Peyer's patch (tissue), 4 donors: ENCODE data around the gene DNAL1. TPM values are rescaled to one million over a fixed set of nuclear protein-coding genes. Genes with fewer than 3 reads are reported as not detected.

Experiments
- DNase-seq, 3 donors: peaks; one replicate each; pipeline ENCODE4 v3.0.0-alpha.2; 2017 to 2019
- H3K27ac ChIP-seq, 4 donors: fragments of 200-600 bp; sonication (generic); one replicate each; pipeline ENCODE4 v1.5.1; 2016 to 2019
- H3K27me3 ChIP-seq, 2 donors: fragments of 200-600 bp; sonication (generic); one replicate each; pipeline ENCODE4 v1.5.1; 2019
- H3K36me3 ChIP-seq, 3 donors: fragments of 200-600 bp; sonication (generic); one replicate each; pipeline ENCODE4 v1.5.1; 2016 to 2019
- H3K4me1 ChIP-seq, 4 donors: fragments of 200-600 bp; sonication (generic); one replicate each; pipeline ENCODE4 v1.5.1; 2016 to 2019
- H3K4me3 ChIP-seq, 4 donors: fragments of 200-600 bp; sonication (generic); 1 replicate in 3 of 4; 2 replicates in 1 of 4; pipeline ENCODE4 v1.5.1; 2016 to 2019; ENCODE audit warnings: mild to moderate bottlenecking in 1 of 4
- H3K9me3 ChIP-seq, 4 donors: fragments of 200-600 bp; sonication (generic); one replicate each; pipeline ENCODE4 v1.5.1; 2016 to 2019; ENCODE audit warnings: mild to moderate bottlenecking in 1 of 4
- CTCF ChIP-seq, 6 experiments: fragments of 450-650 bp in 4 of 6; fragments of 200-600 bp in 2 of 6; sonication (generic) in 1 of 6; IDR thresholded peaks; one replicate each; pipeline ENCODE4 v1.5.1; 2017 to 2019; ENCODE audit warnings: antibody characterized with exemption in 6 of 6, mild to moderate bottlenecking in 3 of 6, moderate library complexity in 1 of 6
- POLR2A ChIP-seq, 2 donors: fragments of 450-650 bp; IDR thresholded peaks; one replicate each; pipeline ENCODE4 v1.5.1; 2017; ENCODE audit warnings: antibody characterized with exemption in 2 of 2, mild to moderate bottlenecking in 2 of 2, moderate library complexity in 2 of 2
- total RNA-seq, 4 donors: library from RNA; depleted of rRNA; stranded (reverse); fragments of >200 nt; gene quantifications; one replicate each; pipeline ENCODE4 v1.1.0, GENCODE V29; 2016

DNAL1 gene, protein sequence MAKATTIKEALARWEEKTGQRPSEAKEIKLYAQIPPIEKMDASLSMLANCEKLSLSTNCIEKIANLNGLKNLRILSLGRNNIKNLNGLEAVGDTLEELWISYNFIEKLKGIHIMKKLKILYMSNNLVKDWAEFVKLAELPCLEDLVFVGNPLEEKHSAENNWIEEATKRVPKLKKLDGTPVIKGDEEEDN
- total RNA-seq: 1 to 10 TPM; 1.7 to 7.6 (median 4.6) TPM

- Histone ChIP-seq H3K4me1 (peaks cover 0 to 9% (median 0%) of the 10 kb centered on the region in 4 donors), H3K4me3 (peak within 1 kb of the TSS; percentile 50 to 77 (median 66)), H3K9me3 (no peaks in the 10 kb centered on the region), H3K27ac (peak within 1 kb of the TSS; percentile 66 to 79 (median 74)), H3K36me3 (no peaks in the 10 kb centered on the region), H3K27me3 (no peaks in the 10 kb centered on the region)
- DNase-seq: peak; percentile 86 to 96 (median 93)
- TF ChIP-seq CTCF (IDR thresholded peaks at IDR 0.05) (peak in 2 of 6 experiments; percentile 3 to 20), POLR2A (IDR thresholded peaks at IDR 0.05) (peak in 1 of 2 donors; percentile 39)
Measured at GRCh38 chr14:73644531-73645247, at the start of gene DNAL1. TSS of gene DNAL1 (plus strand) at chr14:73644986. CDS start at chr14:73645040, 54 bp downstream.

DNA sequence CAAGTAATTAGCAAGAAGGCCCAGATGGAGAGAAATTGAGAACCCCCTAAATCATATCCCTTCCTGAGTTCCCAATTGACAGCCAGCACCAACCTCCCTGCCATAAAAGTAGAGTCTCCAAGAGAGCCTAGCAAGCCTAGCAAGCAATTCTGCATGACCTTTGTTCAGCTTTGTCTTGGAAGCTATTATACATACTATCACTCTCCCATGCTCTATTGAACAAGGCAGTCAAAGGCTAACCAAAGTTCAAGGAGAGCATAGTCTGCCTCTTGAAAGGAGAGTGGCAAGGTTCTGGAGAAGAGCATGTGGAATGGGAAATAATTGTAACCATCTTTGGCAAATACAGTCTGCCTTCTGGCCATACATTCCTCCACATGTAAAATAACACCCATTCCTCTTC, 45.3 kb upstream of the DNAL1 start:
- Histone ChIP-seq H3K36me3 (no peaks in the 10 kb centered on the region), H3K4me3 (no peak overlapping the region), H3K27me3 (no peaks in the 10 kb centered on the region), H3K27ac (no peak overlapping the region), H3K9me3 (no peaks in the 10 kb centered on the region), H3K4me1 (peaks cover 0 to 8% (median 0%) of the 10 kb centered on the region in 4 donors)
- no peak for TF ChIP-seq CTCF (IDR thresholded peaks at IDR 0.05)
- no peak for TF ChIP-seq POLR2A (IDR thresholded peaks at IDR 0.05)
- no peak for DNase-seq

DNA sequence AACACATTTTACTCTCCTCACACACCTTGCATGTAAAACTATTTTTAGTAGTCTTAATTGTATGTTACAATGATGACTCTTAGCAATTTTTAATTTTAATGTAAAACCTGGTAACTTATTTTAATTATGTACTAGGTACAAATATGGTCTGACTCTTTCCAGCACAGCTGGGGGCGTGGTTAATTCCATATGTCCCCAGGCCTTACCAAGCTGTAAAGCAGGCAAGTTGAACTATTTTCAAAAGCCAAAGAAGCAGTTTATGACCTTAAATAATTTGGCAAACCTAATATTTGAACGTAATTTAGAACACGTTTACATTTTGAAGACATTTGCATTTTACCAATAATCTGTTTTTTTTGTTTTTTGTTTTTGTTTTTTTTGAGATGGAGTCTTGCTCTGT, 41.8 kb upstream of the DNAL1 start:
- no peaks in the 10 kb centered on the region for H3K27me3 ChIP-seq
- no peaks in the 10 kb centered on the region for H3K36me3 ChIP-seq
- peaks cover 0 to 8% (median 0%) of the 10 kb centered on the region in 4 donors for H3K4me1 ChIP-seq
- no peak for DNase-seq
- TF ChIP-seq CTCF (IDR thresholded peaks at IDR 0.05) (no peak), POLR2A (IDR thresholded peaks at IDR 0.05) (no peak)
- no peak overlapping the region for H3K4me3 ChIP-seq
- no peak overlapping the region for H3K27ac ChIP-seq
- H3K9me3 ChIP-seq: no peaks in the 10 kb centered on the region

DNA sequence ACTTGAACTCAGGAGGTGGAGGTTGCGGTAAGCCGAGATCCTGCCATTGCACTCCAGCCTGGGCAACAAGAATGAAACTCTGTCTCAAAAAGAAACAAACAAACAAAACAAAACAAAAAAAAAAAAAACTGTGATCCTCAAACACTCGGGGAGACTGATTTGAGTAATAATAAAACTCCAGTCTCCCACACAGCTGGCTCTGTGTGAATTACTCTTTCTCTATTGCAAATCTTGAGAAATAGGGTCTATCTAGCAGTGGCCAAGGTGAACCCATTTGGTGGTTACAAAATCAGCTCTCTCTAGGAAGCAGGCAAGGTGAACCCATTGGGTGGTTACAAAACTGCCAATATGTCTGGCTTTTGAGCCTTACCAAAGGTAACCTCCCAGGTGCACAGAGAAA, 38.5 kb upstream of the DNAL1 start:
- Histone ChIP-seq H3K27me3 (no peaks in the 10 kb centered on the region), H3K4me1 (no peaks in the 10 kb centered on the region), H3K9me3 (no peaks in the 10 kb centered on the region), H3K36me3 (no peaks in the 10 kb centered on the region), H3K4me3 (no peak overlapping the region), H3K27ac (no peak overlapping the region)
- no peak for DNase-seq
- TF ChIP-seq CTCF (IDR thresholded peaks at IDR 0.05) (no peak), POLR2A (IDR thresholded peaks at IDR 0.05) (no peak)

- Histone ChIP-seq H3K36me3 (no peaks in the 10 kb centered on the region), H3K4me1 (no peaks in the 10 kb centered on the region), H3K4me3 (no peak overlapping the region), H3K27ac (no peak overlapping the region), H3K9me3 (no peaks in the 10 kb centered on the region), H3K27me3 (no peaks in the 10 kb centered on the region)
- no peak for DNase-seq
- TF ChIP-seq POLR2A (IDR thresholded peaks at IDR 0.05) (no peak), CTCF (IDR thresholded peaks at IDR 0.05) (no peak)
Measured at GRCh38 chr14:73607241-73607640, 37.5 kb upstream of the DNAL1 start.
